Fibroblast of pulmonary artery (primary cell): ENCODE measurements around the gene COPS7A.

Experiments
- DNase-seq: peaks from one replicate; pipeline ENCODE4 v3.0.0-alpha.2; 2010; ENCODE audit warnings: low read depth
- H3K4me3 ChIP-seq: replicated peaks from 2 replicates; pipeline ENCODE4 v1.5.1; 2011; ENCODE audit warnings: low read depth, mild to moderate bottlenecking, control low read depth, low read length, moderate library complexity
- CTCF ChIP-seq: IDR thresholded peaks from 2 replicates; pipeline ENCODE4 v1.5.1; 2011; ENCODE audit warnings: mild to moderate bottlenecking, control low read depth, low read length, inconsistent platforms; ENCODE audit errors: missing control alignments

The COPS7A gene

GRCh38 chr12:6752921-6753771 is 29.3 kb downstream of the COPS7A start, which contains the start of gene MLF2:
Gene MLF2 (minus strand): TSS chr12:6753141. CDS start chr12:6752334, 807 bp downstream.
- TF ChIP-seq CTCF: no peak
- H3K4me3 ChIP-seq: peak within 1 kb of the TSS; percentile 90
- DNase-seq: peak; percentile 99

- peak; percentile 92 for TF ChIP-seq CTCF
- DNase-seq: no peak
- no peak overlapping the region for H3K4me3 ChIP-seq
Measured at GRCh38 chr12:6753772-6754356, 30.0 kb downstream of the COPS7A start.

- H3K4me3 ChIP-seq: no peak overlapping the region
- DNase-seq: no peak
- TF ChIP-seq CTCF: no peak
Measured at GRCh38 chr12:6754411-6754810, 30.6 kb downstream of the COPS7A start.

GRCh38 chr12:6757028-6757690 is 33.3 kb downstream of the COPS7A start:
- H3K4me3 ChIP-seq: no peak overlapping the region
- TF ChIP-seq CTCF: no peak
- no peak for DNase-seq

GRCh38 chr12:6758506-6759095 is 34.8 kb downstream of the COPS7A start:
- no peak overlapping the region for H3K4me3 ChIP-seq
- no peak for TF ChIP-seq CTCF
- DNase-seq: no peak

GRCh38 chr12:6759741-6760140 is 35.9 kb downstream of the COPS7A start:
- no peak for DNase-seq
- no peak overlapping the region for H3K4me3 ChIP-seq
- no peak for TF ChIP-seq CTCF
